DND-41 (cell line): ENCODE data around the gene CAPNS2.

ENCODE experiments used
- ATAC-seq: fragments of 200-7000 bp; cut with Tn5 transposase; 3 replicates; pipeline ENCODE4 v1.9.1; 2021; ENCODE audit warnings: low read depth; ENCODE audit not compliant: insufficient read depth
- DNase-seq: peaks from one replicate; pipeline ENCODE4 v3.0.0-alpha.2; 2020
- H2AFZ ChIP-seq: 2 replicates; pipeline ENCODE4 v1.6.0; 2012; ENCODE audit warnings: low read depth, low read length
- H3K27ac ChIP-seq: 2 replicates; pipeline ENCODE4 v1.5.1; 2012; ENCODE audit warnings: low read length, inconsistent platforms
- H3K27me3 ChIP-seq: fragments of 200-600 bp; sonication (generic); 2 replicates; pipeline ENCODE4 v1.6.0; 2012; ENCODE audit warnings: low read length, mild to moderate bottlenecking, inconsistent platforms; ENCODE audit not compliant: insufficient read depth, poor library complexity
- H3K36me3 ChIP-seq: 2 replicates; pipeline ENCODE4 v1.5.1; 2012; ENCODE audit warnings: low read length, inconsistent platforms; ENCODE audit not compliant: insufficient read depth
- H3K4me1 ChIP-seq: 2 replicates; pipeline ENCODE4 v1.5.1; 2012; ENCODE audit warnings: mild to moderate bottlenecking, low read length; ENCODE audit not compliant: insufficient read depth
- H3K4me2 ChIP-seq: 2 replicates; pipeline ENCODE4 v1.6.0; 2012; ENCODE audit warnings: mild to moderate bottlenecking, moderate library complexity, low read length, inconsistent platforms; ENCODE audit not compliant: insufficient read depth
- H3K4me3 ChIP-seq, 2 experiments: fragments of 200-600 bp in 1 of 2; shearing (Covaris generic) in 1 of 2; 2 replicates each; pipeline ENCODE4 v1.5.1; 2012 to 2016; ENCODE audit warnings: inconsistent platforms in 2 of 2, low read length in 2 of 2, mild to moderate bottlenecking in 2 of 2, low read depth in 1 of 2, moderate library complexity in 1 of 2
- H3K79me2 ChIP-seq: 2 replicates; pipeline ENCODE4 v1.6.0; 2012; ENCODE audit warnings: low read length, inconsistent platforms; ENCODE audit not compliant: insufficient read depth
- H3K9ac ChIP-seq: 2 replicates; pipeline ENCODE4 v1.6.0; 2012; ENCODE audit warnings: low read depth, mild to moderate bottlenecking, inconsistent platforms, low read length, moderate library complexity
- H3K9me3 ChIP-seq: 2 replicates; pipeline ENCODE4 v1.5.1; 2012; ENCODE audit warnings: low read length, moderate library complexity, mild to moderate bottlenecking, inconsistent platforms; ENCODE audit not compliant: insufficient read depth, severe bottlenecking
- H4K20me1 ChIP-seq: 2 replicates; pipeline ENCODE4 v1.6.0; 2012; ENCODE audit warnings: low read length; ENCODE audit not compliant: insufficient read depth
- EZH2 ChIP-seq: IDR thresholded peaks from 3 replicates; pipeline ENCODE4 v1.6.1; 2012; ENCODE audit warnings: borderline replicate concordance, low read depth, mild to moderate bottlenecking, moderate library complexity, low read length, inconsistent platforms; ENCODE audit not compliant: severe bottlenecking
- TF ChIP-seq, protein P1 (sequence below): IDR thresholded peaks from 2 replicates; pipeline ENCODE4 v1.5.1; 2012; ENCODE audit warnings: borderline replicate concordance, low read length, moderate library complexity, mild to moderate bottlenecking; ENCODE audit not compliant: poor library complexity, severe bottlenecking; ENCODE audit errors: extremely low read depth

CAPNS2 gene

DNA sequence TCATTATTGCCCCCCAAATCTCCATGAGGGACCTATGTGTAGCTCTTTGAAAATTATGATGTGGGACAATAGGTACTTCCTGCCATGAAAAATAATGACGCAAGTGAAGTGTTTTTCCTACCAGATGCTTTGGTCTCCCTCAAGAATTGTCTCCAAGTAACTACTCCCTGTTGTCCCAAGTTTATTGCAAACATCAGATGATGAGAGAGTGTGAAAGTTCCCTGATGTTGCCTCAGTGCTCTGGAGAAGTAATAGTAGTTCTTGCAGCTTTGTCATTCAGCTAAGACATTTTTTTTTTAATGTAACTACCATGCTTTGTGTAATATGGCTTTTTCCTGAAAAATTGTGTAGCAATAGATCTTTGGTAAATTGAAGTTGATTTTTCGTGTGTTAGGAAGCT lies 37.5 kb upstream of the CAPNS2 start:
- no peaks in the 10 kb centered on the region for H3K36me3 ChIP-seq
- H4K20me1 ChIP-seq = no peaks in the 10 kb centered on the region
- DNase-seq = no peak
- no peak overlapping the region for H3K27ac ChIP-seq
- H3K4me2 ChIP-seq = no peak overlapping the region
- H3K4me1 ChIP-seq = no peaks in the 10 kb centered on the region
- H3K4me3 ChIP-seq = no peak overlapping the region
- no peak overlapping the region for H3K9ac ChIP-seq
- no peak overlapping the region for H2AFZ ChIP-seq
- no peaks in the 10 kb centered on the region for H3K9me3 ChIP-seq
- ATAC-seq = no peak
- H3K79me2 ChIP-seq = no peaks in the 10 kb centered on the region
- TF ChIP-seq EZH2 = no peak
- TF ChIP-seq, protein P1, sequence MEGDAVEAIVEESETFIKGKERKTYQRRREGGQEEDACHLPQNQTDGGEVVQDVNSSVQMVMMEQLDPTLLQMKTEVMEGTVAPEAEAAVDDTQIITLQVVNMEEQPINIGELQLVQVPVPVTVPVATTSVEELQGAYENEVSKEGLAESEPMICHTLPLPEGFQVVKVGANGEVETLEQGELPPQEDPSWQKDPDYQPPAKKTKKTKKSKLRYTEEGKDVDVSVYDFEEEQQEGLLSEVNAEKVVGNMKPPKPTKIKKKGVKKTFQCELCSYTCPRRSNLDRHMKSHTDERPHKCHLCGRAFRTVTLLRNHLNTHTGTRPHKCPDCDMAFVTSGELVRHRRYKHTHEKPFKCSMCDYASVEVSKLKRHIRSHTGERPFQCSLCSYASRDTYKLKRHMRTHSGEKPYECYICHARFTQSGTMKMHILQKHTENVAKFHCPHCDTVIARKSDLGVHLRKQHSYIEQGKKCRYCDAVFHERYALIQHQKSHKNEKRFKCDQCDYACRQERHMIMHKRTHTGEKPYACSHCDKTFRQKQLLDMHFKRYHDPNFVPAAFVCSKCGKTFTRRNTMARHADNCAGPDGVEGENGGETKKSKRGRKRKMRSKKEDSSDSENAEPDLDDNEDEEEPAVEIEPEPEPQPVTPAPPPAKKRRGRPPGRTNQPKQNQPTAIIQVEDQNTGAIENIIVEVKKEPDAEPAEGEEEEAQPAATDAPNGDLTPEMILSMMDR = no peak
- H3K27me3 ChIP-seq = peaks cover 4% of the 10 kb centered on the region

DNA sequence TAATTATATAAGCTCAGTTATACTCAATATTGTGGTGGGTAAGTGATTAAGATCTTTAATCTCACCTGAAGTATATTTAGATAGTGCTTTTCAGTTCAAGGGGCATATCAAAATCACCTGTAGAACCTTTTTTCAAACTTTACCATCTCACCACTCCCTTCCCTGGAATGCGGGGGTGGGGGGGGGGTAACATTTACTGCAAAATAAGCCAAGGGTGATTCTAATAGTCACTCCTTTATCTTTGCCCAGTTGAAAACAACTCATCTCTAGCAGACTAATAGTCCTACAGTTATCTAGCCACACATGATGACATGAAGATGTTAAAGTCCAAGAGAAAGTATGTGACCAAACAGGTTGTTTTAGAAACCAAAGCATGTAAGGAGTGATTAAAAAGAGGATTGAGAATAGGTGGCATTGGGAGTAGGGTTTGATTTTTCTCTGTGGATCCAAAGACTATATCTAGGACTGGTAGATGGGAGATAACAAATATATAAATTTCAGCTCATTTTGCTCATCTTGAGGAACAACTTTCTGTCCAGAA lies 36.1 kb upstream of the CAPNS2 start:
- H3K27me3 ChIP-seq = peaks cover 4% of the 10 kb centered on the region
- H2AFZ ChIP-seq = no peak overlapping the region
- H3K36me3 ChIP-seq = no peaks in the 10 kb centered on the region
- no peaks in the 10 kb centered on the region for H3K9me3 ChIP-seq
- ATAC-seq (no peak), DNase-seq (no peak)
- H3K27ac ChIP-seq = no peak overlapping the region
- H3K79me2 ChIP-seq = no peaks in the 10 kb centered on the region
- no peak overlapping the region for H3K4me3 ChIP-seq
- TF ChIP-seq EZH2 = no peak
- TF ChIP-seq, protein P1 = no peak
- no peaks in the 10 kb centered on the region for H3K4me1 ChIP-seq
- no peak overlapping the region for H3K4me2 ChIP-seq
- no peaks in the 10 kb centered on the region for H4K20me1 ChIP-seq
- H3K9ac ChIP-seq = no peak overlapping the region

DNA sequence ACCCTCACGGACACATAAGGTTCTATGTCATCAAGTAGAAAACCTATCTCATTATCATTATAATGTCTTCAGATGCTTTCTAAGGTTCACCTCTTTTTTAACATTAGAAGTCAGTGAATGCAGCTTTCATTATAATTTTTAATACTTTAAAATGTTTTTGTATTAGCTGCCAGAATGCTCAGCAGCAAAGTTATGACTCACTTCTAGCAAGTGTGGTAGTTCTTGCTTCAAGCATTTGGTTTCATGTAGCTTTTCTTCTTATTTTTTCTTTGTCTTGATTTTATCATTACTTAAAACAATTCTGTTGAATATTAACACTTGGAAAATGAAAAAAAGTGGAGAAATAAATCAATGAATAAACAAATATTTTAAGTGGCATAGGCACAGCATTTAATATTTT lies 34.3 kb upstream of the CAPNS2 start:
- TF ChIP-seq EZH2 = no peak
- TF ChIP-seq, protein P1 = no peak
- H3K9me3 ChIP-seq = no peaks in the 10 kb centered on the region

DNA sequence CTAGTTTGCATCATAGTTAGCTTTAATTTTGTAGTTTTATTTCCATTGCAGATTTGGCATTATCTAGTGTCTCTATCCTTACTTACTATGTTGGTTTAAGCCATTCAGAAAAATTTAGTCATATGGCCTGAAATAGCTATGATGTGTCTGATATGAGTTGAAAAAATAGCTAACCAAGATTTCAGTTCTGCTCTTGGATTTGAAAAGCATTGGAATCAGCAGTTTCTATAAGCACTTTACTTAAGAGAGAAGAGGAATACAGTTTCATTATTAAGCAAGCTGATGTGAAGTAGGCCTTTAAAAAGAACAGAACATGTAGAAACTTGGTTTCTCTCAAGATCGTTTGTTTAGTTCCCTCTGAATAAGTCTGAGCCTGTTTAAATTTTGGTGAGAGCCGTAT lies 31.7 kb upstream of the CAPNS2 start:
- H3K4me1 ChIP-seq = no peaks in the 10 kb centered on the region
- H3K27ac ChIP-seq = no peak overlapping the region
- H3K9me3 ChIP-seq = no peaks in the 10 kb centered on the region
- no peaks in the 10 kb centered on the region for H4K20me1 ChIP-seq
- H3K4me3 ChIP-seq = no peak overlapping the region
- no peaks in the 10 kb centered on the region for H3K79me2 ChIP-seq
- no peak overlapping the region for H3K4me2 ChIP-seq
- DNase-seq (no peak), ATAC-seq (no peak)
- no peak overlapping the region for H3K9ac ChIP-seq
- H3K36me3 ChIP-seq = no peaks in the 10 kb centered on the region
- no peak for TF ChIP-seq EZH2
- TF ChIP-seq, protein P1 = no peak
- H3K27me3 ChIP-seq = peaks cover 10% of the 10 kb centered on the region
- H2AFZ ChIP-seq = no peak overlapping the region

More for the DNA sequence above, 34.3 kb upstream of the CAPNS2 start:
- peaks cover 4% of the 10 kb centered on the region for H3K27me3 ChIP-seq
- H3K4me2 ChIP-seq = no peak overlapping the region
- H2AFZ ChIP-seq = no peak overlapping the region
- no peak overlapping the region for H3K4me3 ChIP-seq
- ATAC-seq (no peak), DNase-seq (no peak)
- no peaks in the 10 kb centered on the region for H3K79me2 ChIP-seq
- H4K20me1 ChIP-seq = no peaks in the 10 kb centered on the region
- H3K4me1 ChIP-seq = no peaks in the 10 kb centered on the region
- H3K36me3 ChIP-seq = no peaks in the 10 kb centered on the region
- H3K9ac ChIP-seq = no peak overlapping the region
- H3K27ac ChIP-seq = no peak overlapping the region
